HG03097 (cell line): ENCODE data around the gene CGB7.
"Not testable (repeated sequence)": the region's sequence is repeated elsewhere in the genome, so short reads cannot be mapped to it uniquely, and the experiment has no call there.

Experiments used
- ATAC-seq: cut with Tn5 transposase; IDR thresholded peaks from one replicate; pipeline ENCODE4 v1.9.1; 2021; ENCODE audit not compliant: unreplicated experiment, low FRiP score

CGB7 gene

GRCh38 chr19:49074869-49075268 is 17.3 kb upstream of the CGB7 start:
- ATAC-seq = not testable (repeated sequence)

DNA sequence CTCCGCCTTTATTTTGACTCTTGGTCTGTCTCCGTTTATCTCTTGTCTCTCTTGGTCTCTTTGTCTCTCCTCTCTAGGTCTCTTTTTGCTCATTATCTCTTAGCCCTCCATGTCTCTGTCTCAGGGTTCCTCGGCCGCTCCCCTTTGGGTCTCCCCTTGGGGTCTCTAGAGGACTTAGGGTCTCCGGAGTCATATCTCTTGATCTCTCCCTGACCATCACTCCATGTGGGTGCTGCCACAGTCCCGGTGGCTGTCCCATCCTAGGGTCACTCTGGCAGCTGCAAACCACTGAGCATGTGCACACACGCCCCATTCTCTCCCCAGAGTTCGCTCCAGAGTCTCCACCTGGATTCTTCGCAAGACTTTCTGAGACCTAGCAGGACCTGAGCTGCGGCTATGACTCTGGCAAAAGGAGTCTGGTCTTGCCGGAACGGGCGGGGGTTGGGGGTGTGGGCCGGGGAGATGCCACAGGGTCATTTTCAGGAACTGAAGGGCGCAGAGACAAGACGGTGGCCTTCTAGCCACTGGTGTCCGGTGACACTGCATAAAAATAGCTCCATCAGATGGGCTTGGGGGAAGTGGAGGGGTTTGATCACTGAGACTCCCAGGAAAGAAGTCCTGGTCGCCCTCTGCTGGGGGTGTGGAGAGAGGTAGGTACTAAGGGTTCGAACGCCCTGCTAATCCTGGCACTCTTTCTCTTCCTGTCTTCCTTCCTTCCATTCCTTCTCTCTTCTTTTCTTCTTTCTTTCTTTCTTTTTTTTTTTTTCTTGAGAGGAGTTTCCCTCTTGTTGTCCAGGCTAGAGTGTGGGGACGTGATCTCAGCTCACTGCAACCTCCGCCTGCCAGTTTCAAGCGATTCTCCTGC is 16.2 kb upstream of the CGB7 start:
- no peak for ATAC-seq

DNA sequence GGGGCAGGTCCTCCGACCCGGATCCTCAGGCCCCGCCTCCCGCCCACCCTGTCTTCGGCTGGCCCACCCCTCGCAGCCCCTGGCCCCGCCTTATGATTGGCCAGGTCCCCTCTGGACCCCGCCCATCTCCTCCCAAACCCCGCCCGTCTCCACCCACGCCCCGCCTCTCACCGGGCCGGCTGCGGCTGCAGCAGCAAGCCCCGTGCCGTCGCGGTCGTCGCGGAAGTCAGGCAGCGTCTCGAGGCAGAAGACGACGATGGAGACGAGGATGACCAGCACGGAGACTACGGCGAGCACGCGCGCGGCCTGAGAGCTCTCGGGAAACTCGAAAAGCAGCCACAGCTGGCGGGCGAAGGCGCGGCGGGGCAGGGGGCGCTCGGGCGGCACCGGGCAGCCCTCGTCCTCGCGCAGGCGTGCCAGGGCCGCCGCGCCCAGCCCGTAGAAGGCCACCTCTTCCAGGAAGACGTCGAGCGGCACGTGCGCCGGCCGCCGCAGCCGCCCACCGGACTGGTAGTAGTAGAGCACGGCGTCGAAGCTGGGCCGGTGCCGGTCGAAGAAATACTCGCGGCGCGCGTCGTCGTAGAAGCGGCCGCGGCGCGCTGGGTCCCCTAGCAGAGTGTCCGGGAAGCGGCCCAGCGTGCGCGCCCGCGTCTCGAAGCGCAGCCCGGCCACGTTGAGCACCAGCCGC is 14.5 kb upstream of the CGB7 start:
- ATAC-seq = no peak

GRCh38 chr19:49070416-49070815 is 12.9 kb upstream of the CGB7 start:
- ATAC-seq = no peak

GRCh38 chr19:49069026-49069425 is 11.5 kb upstream of the CGB7 start:
- no peak for ATAC-seq

DNA sequence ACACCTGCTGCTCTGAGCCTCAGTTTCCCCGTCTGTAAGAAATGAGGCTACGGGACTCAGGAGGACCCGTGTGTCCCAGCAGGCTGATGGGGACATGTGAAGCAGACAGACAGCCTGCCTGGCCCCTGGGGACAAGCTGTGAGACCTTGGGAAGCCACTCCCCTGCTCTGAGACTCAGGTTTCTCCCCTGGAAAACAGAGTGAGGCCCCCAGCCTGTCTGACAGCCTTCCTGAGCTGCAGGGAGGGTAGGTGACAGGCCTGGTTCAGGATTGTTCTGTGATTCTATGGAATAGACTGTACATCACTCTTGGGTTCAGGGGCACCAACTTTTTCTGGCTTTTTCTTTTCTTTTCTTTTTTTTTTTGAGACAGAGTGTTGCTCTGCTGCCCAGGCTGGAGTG is 10.0 kb upstream of the CGB7 start:
- no peak for ATAC-seq

DNA sequence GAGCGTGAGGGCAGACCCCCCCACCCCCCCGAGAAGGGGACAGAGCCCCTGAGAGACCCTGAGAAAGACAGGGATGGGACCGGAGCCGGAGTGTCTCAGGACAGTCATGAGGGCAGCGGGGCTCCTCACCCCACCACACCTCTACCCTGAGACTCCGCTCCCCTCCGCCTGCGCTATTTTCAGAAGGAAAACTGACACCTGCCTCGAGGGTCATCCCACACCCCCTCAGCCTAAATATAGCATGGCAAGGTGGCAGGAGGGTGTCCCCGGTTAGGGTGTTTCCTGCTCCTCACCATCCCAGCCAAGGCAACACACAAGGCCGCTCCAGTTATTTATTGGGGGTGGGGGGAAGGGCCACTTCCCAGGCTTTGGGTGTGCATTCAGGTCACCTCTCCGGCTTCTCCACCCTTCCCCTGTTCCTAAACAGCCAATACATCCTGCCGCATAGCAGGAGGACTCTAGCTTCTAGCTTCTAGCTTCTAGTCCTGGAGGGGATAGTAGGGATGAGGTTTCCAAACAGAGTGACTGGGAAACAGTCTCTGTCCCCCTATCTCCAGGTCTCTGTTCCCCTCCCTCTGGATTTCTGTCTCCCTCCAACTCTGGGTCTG is 8.5 kb upstream of the CGB7 start:
- ATAC-seq = no peak

- ATAC-seq = no peak
Measured at GRCh38 chr19:49064768-49065611, 7.4 kb upstream of the CGB7 start, which contains the start of gene NTF4. NTF4 (minus strand) TSS chr19:49064818; CDS start chr19:49061997, 2,821 bp downstream.

DNA sequence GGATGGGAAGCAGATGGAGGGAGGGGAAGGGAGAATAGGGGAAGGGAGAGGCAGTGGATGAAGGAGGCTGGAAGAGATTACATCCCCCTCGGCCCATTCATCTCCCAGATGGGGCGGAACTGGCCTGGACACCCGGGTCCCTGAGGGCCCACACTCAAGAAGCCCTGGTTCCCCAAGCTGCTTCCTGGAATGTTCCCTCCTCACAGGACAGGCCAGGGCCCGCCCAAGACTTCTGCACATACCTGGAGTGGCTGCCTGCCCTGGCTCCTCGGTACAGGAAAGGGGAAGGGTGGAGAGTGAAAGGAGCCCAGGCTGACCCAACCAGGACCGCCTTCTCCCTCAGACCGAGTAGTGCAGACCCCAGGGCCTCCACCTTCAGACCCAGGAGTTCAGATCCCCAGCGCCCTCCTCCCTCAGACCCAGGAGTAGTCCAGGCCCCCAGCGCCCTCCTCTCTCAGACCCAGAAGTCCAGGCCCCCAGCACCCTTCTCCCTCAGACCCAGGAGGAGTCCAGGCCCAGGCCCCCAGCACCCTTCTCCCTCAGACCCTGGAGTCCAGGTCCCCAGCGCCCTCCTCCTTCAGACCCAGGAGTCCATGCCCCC is 6.6 kb upstream of the CGB7 start:
- ATAC-seq = no peak

- ATAC-seq = no peak
Measured at GRCh38 chr19:49061445-49061844, 3.9 kb upstream of the CGB7 start.

DNA sequence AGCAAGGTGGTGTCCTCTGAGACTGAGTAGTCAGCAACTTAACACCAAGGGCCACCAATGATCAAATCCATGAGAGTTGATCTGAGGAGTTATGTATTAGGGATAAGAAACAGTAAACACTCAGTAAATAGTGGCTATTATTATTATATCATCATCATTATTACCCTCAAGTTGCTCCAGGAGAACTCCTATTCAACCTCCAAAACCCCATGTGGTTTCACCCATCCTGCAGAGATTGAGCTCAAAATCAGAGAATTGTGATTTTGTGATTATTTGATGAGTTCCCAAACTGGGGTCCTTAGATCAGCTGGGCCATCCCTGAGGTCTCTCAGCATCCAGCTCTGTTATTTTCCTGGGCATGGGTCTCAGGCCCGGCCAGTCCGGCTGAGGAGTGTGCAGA is 3.5 kb upstream of the CGB7 start:
- no peak for ATAC-seq

DNA sequence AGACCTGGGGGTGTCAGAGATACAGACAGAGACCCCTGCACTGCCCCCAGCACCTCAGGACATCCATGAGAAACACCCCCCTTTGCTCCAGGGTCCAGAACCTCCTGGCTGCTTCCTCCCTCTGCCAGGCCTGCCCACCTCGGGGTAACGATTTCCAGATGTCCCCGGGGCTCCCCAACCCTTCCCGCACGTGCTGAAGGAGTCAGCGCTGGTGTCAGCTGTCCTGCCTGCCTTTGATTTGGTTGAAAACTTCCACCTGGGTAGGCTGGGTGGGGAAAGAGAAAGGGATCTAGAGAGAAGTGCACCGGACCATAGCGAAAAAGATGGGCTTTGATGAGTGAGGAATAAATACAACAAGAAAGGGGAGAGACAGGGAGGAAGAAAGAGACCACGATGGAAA is 1.5 kb upstream of the CGB7 start:
- ATAC-seq = no peak

GRCh38 chr19:49058562-49058961 is 1.0 kb upstream of the CGB7 start:
- ATAC-seq = no peak

- not testable (repeated sequence) for ATAC-seq
Measured at GRCh38 chr19:49056902-49057596, 500 bp downstream of the CGB7 start.

DNA sequence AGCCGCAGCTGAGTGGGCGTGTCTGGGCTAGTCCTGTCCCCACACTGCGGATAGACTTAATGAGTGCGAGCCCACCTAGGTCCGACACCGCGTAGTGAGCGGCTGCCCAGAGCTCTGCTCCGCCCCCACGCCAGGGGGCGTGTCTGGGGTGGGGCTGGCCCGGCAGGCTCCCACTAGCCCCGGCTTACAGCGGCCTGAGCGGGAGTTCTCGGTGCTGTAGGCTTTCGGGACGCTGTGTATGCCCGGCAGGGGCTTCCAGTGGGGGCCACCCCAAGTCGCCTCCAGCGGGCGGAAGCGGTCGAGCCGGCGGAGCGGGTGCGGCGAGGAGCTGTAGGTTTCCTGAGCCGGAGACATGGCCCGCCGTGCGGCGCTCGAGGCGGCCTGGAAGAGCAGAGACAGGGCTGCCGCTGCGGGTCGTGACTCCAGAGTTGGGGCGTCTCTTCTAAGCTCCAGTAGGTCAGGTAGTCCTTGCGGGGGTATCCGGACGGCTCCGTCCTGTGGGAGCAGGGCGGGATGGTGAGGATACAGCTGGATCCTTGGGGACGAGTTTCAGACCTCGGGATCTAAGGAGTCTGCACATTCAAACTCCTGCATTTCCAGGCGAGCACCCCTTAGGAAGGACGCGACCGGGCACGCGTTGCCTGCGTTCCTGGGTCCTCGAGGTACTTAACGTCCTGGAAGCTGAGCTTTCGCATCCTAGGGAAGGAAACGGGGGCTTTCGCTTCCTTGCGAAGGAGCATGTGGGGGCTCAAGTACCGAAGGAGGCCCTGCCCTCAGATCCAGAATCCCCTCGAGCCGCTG is 1.2 kb downstream of the CGB7 start:
- ATAC-seq = no peak

- ATAC-seq = not testable (repeated sequence)
Measured at GRCh38 chr19:49050376-49051033, 7.0 kb downstream of the CGB7 start.

DNA sequence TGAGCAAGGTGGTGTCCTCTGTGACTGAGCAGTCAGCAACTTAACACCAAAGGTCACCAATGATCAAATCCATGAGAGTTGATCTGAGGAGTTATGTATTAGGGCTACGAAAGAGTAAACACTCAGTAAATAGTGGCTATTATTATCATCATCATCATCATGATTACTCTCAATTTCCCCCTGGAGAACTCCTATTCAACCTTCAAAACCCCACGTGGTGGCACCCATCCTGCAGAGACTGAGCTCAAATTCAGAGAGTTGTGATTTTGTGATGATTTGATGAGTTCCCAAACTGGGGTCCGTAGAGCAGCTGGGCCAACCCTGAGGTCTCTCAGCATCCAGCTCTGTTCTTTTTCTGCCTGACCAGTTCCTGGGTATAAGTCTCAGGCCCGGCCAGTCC is 7.7 kb downstream of the CGB7 start:
- ATAC-seq = not testable (repeated sequence)

DNA sequence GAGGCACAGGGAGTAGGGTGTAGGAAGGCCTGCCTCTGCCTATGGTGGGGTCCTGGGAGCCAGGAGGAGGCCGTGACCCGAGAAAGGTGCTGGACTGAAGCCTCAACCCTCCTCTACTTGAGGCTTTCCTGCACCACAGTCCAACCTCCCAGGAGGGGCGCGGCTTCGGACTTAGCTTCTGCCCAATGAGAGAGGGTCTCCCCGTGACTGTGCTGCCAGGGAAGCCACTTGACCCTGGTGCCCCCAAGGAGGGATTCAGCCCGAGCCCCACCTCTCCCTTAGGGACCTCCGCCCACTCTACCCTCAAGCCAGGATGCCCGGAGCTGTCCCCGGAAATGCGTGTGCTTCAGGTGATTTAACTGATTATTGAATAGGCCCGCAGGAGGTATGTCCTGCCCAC is 8.5 kb downstream of the CGB7 start, which contains the start of gene CGB8:
Gene CGB8 (minus strand): TSS at position 101 of the 400 bp plus-strand sequence. CDS start 372 bp downstream, outside the sequence.
- not testable (repeated sequence) for ATAC-seq
